Measurements from ENCODE around the gene HDGFL2. TPM values are rescaled to one million over a fixed set of nuclear protein-coding genes. Genes with fewer than 3 reads are reported as not detected.

HDGFL2 gene
- total and polyA plus RNA-seq, 4 donors: 3.4 to 15.7 (median 14.1) TPM

GRCh38 chr19:4548238-4548584 is 76.1 kb downstream of the HDGFL2 start:
- Histone ChIP-seq H3K4me3 (ENCODE audit: low read depth in 1 of 3, low read length in 3 of 3) (no peak overlapping the region), H3K27me3 (ENCODE audit: control insufficient read depth in 4 of 4, insufficient read depth in 4 of 4, low read length in 3 of 4) (no peaks in the 10 kb centered on the region), H3K9me3 (ENCODE audit: control insufficient read depth in 4 of 4, low read length in 3 of 4) (no peaks in the 10 kb centered on the region), H3K27ac (ENCODE audit: low read depth in 1 of 2, low read length in 2 of 2) (no peak overlapping the region), H3K36me3 (ENCODE audit: control insufficient read depth in 4 of 4, insufficient read depth in 3 of 4, low read depth in 1 of 4, low read length in 3 of 4) (no peaks in the 10 kb centered on the region), H3K9ac (ENCODE audit: low read depth in 1 of 2, low read length in 2 of 2) (no peak overlapping the region), H3K4me1 (ENCODE audit: control insufficient read depth in 4 of 4, insufficient read depth in 4 of 4, low read length in 3 of 4) (peaks cover 12 to 21% (median 13%) of the 10 kb centered on the region in 4 donors)
- no peak for TF ChIP-seq JUND (IDR thresholded peaks at IDR 0.05)
- TF ChIP-seq MAX (IDR thresholded peaks at IDR 0.05): no peak
- no peak for TF ChIP-seq HNF4G (IDR thresholded peaks at IDR 0.05)
- TF ChIP-seq FOXA2 (IDR thresholded peaks at IDR 0.05): no peak
- no peak for TF ChIP-seq RAD21 (IDR thresholded peaks at IDR 0.05)
- no peak for TF ChIP-seq NR2F2 (IDR thresholded peaks at IDR 0.05)
- TF ChIP-seq ATF3 (IDR thresholded peaks at IDR 0.05): no peak
- no peak for TF ChIP-seq EGR1 (IDR thresholded peaks at IDR 0.05; ENCODE audit: low read depth in 2 of 2)
- TF ChIP-seq ZBTB33 (IDR thresholded peaks at IDR 0.05): no peak
- TF ChIP-seq FOXA1 (IDR thresholded peaks at IDR 0.05): no peak
- TF ChIP-seq REST (IDR thresholded peaks at IDR 0.05): no peak
- no peak for TF ChIP-seq YY1 (IDR thresholded peaks at IDR 0.05)
- DNase-seq (ENCODE audit: low spot score): no peak
- WGBS: 84% methylated on average over 14 of the region's 14 CpGs

- H3K27ac ChIP-seq (ENCODE audit: low read depth in 1 of 2, low read length in 2 of 2): no peak overlapping the region
These were observed 77.9 kb downstream of the HDGFL2 start for GRCh38 chr19:4550018-4550417.

GRCh38 chr19:4550479-4551050 is 78.5 kb downstream of the HDGFL2 start:
- Histone ChIP-seq H3K9ac (ENCODE audit: low read depth in 1 of 2, low read length in 2 of 2) (no peak overlapping the region), H3K36me3 (ENCODE audit: control insufficient read depth in 4 of 4, insufficient read depth in 3 of 4, low read depth in 1 of 4, low read length in 3 of 4) (no peaks in the 10 kb centered on the region), H3K27ac (ENCODE audit: low read depth in 1 of 2, low read length in 2 of 2) (no peak overlapping the region), H3K4me3 (ENCODE audit: low read depth in 1 of 3, low read length in 3 of 3) (no peak overlapping the region), H3K4me1 (ENCODE audit: control insufficient read depth in 4 of 4, insufficient read depth in 4 of 4, low read length in 3 of 4) (peaks cover 8 to 21% (median 13%) of the 10 kb centered on the region in 4 donors), H3K27me3 (ENCODE audit: control insufficient read depth in 4 of 4, insufficient read depth in 4 of 4, low read length in 3 of 4) (no peaks in the 10 kb centered on the region), H3K9me3 (ENCODE audit: control insufficient read depth in 4 of 4, low read length in 3 of 4) (no peaks in the 10 kb centered on the region)
- WGBS: 90% methylated on average over 26 of the region's 26 CpGs
- no peak for DNase-seq (ENCODE audit: low spot score)
- TF ChIP-seq EGR1 (IDR thresholded peaks at IDR 0.05; ENCODE audit: low read depth in 2 of 2): no peak
- no peak for TF ChIP-seq REST (IDR thresholded peaks at IDR 0.05)
- no peak for TF ChIP-seq NR2F2 (IDR thresholded peaks at IDR 0.05)
- no peak for TF ChIP-seq ZBTB33 (IDR thresholded peaks at IDR 0.05)
- TF ChIP-seq HNF4A (conservative IDR thresholded peaks at IDR 0.05): no peak
- TF ChIP-seq TAF1 (conservative IDR thresholded peaks at IDR 0.05): no peak
- TF ChIP-seq RAD21 (IDR thresholded peaks at IDR 0.05): no peak
- no peak for TF ChIP-seq YY1 (IDR thresholded peaks at IDR 0.05)
- TF ChIP-seq GABPA (IDR thresholded peaks at IDR 0.05 in 1 of 2, conservative IDR thresholded peaks at IDR 0.05 in 1 of 2): no peak

More at GRCh38 chr19:4550018-4550417, 77.9 kb downstream of the HDGFL2 start:
- DNase-seq (ENCODE audit: low spot score): no peak
- Histone ChIP-seq H3K4me1 (ENCODE audit: control insufficient read depth in 4 of 4, insufficient read depth in 4 of 4, low read length in 3 of 4) (peaks cover 8 to 21% (median 13%) of the 10 kb centered on the region in 4 donors), H3K4me3 (ENCODE audit: low read depth in 1 of 3, low read length in 3 of 3) (no peak overlapping the region), H3K9me3 (ENCODE audit: control insufficient read depth in 4 of 4, low read length in 3 of 4) (no peaks in the 10 kb centered on the region), H3K27me3 (ENCODE audit: control insufficient read depth in 4 of 4, insufficient read depth in 4 of 4, low read length in 3 of 4) (no peaks in the 10 kb centered on the region), H3K36me3 (ENCODE audit: control insufficient read depth in 4 of 4, insufficient read depth in 3 of 4, low read depth in 1 of 4, low read length in 3 of 4) (no peaks in the 10 kb centered on the region), H3K9ac (ENCODE audit: low read depth in 1 of 2, low read length in 2 of 2) (no peak overlapping the region)
- TF ChIP-seq FOXA1 (IDR thresholded peaks at IDR 0.05) (no peak), YY1 (IDR thresholded peaks at IDR 0.05) (no peak), RXRA (IDR thresholded peaks at IDR 0.05) (no peak), TAF1 (conservative IDR thresholded peaks at IDR 0.05) (no peak)
- WGBS: 92% methylated on average over 18 of the region's 18 CpGs

Data from liver (tissue), 9 donors.